ENCODE measurements around the gene KCNK6. TPM values are rescaled to one million over a fixed set of nuclear protein-coding genes. Genes with fewer than 3 reads are reported as not detected.
A peak's percentile ranks its signal among the peaks of the same experiment; 100 is the strongest.

KCNK6 gene
- 4.7 and 6.9 TPM in 2 replicates for total RNA-seq

GRCh38 chr19:38319421-38320258, at the start of gene KCNK6:
TSS of gene KCNK6 (plus strand) at chr19:38319845. CDS start at chr19:38319951, 106 bp downstream.
- peak in 1 of 2 donors; percentile 44 for DNase-seq (ENCODE audit: low read depth in 2 of 2)

- DNase-seq (ENCODE audit: low read depth in 2 of 2), result no peak
Measured at GRCh38 chr19:38270587-38271167, 49.0 kb upstream of the KCNK6 start.

GRCh38 chr19:38273499-38273898, 46.1 kb upstream of the KCNK6 start:
- DNase-seq (ENCODE audit: low read depth in 2 of 2), result no peak

GRCh38 chr19:38274739-38275138, 44.9 kb upstream of the KCNK6 start:
- peak in 1 of 2 donors; percentile 22 for DNase-seq (ENCODE audit: low read depth in 2 of 2)

- no peak for DNase-seq (ENCODE audit: low read depth in 2 of 2)
Measured at GRCh38 chr19:38276942-38277517, 42.6 kb upstream of the KCNK6 start.

DNA sequence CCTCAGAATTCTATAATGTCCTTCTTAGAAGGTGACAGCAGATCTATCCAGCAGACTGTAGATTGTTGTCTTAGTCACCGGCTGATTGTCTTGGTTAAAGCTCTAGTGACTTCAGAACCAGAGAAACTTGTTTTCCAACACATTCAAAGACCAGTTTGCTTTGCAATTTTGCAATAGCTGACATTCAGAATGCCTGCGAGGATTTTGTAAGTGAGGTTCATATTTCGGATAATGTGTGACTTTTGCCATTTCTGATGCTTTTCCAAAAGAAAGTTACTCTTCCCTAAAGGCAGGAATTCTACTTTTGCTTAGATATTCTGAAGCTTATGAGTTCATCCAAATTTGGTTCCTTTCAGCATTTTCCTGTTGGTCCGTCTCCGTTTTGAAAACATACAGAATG, 42.1 kb upstream of the KCNK6 start:
- peak in 1 of 2 donors; percentile 17 for DNase-seq (ENCODE audit: low read depth in 2 of 2)

DNA sequence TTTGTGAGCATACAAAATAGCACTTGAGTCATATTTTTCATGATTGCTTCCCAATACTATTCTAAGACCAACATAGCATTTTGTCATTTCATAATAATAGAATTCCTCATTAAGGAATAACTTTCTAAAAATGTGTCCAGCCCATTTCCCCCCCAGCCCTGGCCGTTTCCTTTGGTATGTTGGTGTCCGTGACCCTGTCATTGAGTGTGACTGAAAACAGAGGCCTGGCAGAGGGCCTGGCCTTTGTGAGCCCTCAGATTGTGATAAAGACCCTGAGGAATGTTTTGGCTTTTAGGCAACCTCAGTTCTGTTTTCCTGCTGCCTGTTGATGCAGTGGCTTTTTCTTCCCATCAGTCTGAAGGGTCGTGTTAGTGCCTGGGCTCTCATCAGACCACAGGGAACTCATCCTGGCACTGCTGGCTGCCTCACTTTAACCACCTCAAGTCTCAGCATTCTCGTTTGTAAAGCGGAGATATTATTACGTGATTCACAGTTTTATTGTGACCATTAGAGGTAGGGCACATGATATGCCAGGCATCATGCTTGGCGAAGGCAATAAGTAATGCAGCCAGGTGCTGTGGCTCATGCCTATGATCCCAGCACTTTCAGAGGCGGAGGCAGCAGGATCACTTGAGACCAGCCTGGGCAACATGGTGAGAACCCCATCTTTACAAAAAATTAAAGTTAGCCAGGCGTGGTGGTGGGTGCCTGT, 41.5 kb upstream of the KCNK6 start:
- peak in 1 of 2 donors; percentile 70 for DNase-seq (ENCODE audit: low read depth in 2 of 2)

GRCh38 chr19:38278751-38279150, 40.9 kb upstream of the KCNK6 start:
- DNase-seq (ENCODE audit: low read depth in 2 of 2), result no peak

- DNase-seq (ENCODE audit: low read depth in 2 of 2), result no peak
Measured at GRCh38 chr19:38280030-38280921, 39.4 kb upstream of the KCNK6 start.

- no peak for DNase-seq (ENCODE audit: low read depth in 2 of 2)
Measured at GRCh38 chr19:38281811-38282566, 37.7 kb upstream of the KCNK6 start.

DNA sequence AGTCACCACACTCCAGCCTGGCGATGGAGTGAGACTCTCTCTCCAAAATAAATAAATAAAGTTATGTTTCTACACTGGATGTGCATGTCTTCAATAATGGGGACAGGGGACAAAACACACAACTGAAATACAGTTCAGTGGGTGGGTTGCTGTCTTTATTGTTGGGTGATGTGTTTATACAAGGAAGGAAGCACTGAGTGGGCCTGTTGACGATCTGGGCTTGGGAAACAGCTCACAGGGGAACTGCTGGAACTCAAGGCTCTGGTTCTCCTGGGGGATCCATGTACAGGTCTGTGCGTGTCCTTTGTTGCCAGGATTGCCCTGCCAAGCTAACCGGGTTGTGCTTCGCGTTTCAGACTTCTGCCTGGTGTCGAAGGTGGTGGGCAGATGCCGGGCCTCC, 36.4 kb upstream of the KCNK6 start:
- DNase-seq (ENCODE audit: low read depth in 2 of 2), result no peak

DNA sequence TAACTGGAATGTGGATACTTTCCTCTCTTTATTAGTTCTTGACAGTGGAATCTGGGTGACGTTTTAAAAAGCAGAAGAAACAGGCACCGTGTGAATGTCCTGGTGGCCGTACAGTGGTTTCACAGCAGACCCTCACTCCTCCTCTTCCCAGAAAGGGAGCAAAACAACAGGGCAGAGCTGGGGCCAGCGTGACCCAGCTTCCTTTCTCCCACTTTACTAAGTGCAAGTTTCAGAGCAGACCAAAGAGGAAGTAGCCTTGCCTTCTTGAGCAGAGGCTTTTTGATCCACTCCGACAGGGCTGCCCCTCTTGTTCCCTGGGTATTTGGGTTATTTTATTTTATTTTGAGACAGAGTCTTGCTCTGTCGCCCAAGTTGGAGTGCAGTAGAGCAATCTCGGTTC, 35.2 kb upstream of the KCNK6 start:
- DNase-seq (ENCODE audit: low read depth in 2 of 2), result no peak

DNA sequence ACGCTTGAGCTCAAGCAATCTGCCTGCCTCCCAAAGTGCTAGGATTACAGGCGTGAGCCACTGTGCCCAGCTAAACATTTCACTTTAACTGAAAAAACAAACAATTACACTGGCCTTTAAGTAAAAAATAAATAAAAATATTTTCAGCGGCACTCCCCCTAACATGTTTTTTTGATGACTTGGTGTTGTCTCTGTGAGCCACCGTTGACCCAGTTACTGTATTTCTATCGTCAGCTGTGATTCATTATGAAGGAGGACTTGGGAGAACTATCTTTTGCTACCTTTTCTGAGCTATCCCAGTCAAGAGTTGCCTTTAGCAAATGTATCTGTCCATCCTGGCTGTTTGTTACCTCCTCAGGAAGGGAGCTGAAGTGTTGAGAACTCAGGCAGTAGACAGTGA, 34.1 kb upstream of the KCNK6 start:
- DNase-seq (ENCODE audit: low read depth in 2 of 2), result no peak

GRCh38 chr19:38287604-38288003, 32.0 kb upstream of the KCNK6 start:
- DNase-seq (ENCODE audit: low read depth in 2 of 2), result no peak

DNA sequence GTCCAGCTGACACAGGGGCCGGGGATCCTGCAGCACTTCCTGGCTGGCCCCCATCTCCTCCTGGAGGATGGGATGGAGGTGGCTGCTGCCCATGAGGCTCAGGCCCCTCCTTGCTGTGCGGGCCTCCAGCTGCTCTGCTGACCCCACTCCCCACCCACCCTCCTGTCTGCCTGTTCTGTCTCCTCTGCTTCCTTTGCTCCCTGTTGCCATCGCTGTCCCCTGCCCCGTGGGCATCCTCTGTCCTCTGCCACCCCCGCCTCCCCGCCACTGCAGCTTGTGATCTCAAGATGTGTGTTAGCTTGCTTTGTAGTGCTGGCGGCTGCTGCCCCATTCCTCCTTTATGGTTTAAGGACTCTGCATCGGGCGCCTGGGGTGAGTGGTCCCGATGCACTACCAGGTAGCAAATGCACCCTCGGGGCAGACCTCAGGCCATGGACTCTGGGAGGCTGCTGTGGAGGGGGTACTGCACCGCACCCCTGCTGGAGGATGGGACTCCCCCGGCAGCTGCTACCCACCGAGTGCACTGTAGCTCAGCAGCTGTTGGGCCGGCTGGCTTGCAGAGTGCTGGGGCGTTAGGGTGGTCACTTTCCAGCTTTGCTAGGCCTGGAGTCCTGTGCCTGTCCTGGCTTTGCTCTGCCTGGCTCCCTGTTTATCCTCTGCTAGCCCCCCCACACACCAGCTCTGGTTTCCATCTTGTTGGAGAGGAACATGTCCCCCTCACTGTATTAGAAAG, 31.4 kb upstream of the KCNK6 start:
- no peak for DNase-seq (ENCODE audit: low read depth in 2 of 2)

GRCh38 chr19:38289955-38290354, 29.7 kb upstream of the KCNK6 start:
- no peak for DNase-seq (ENCODE audit: low read depth in 2 of 2)

DNA sequence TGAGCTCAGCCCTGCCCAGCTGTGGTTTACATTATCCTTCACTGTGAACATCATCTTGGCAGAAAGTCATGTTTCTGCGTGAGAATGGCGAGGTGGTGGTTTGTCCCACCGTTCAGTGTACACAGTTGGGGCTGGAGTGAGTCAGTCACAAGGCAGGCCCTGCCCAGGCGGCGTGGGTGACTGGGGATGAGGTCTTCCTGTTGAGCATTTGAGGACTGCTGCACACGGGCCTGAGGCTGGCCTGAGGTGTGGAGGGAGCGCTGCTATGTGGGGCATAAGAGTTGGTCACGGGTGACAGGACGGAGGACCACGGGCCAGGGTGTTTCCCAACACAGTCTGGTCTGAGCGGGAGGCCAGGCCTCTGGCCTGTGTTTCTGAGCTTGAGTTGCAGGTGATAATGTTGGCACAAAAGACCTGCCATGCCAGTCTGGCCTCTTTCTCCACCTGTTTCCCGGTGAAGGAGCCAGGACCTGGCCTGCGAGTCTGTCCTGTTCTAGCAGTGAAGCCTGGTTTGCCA, 29.0 kb upstream of the KCNK6 start:
- peak in 1 of 2 donors; percentile 30 for DNase-seq (ENCODE audit: low read depth in 2 of 2)

DNA sequence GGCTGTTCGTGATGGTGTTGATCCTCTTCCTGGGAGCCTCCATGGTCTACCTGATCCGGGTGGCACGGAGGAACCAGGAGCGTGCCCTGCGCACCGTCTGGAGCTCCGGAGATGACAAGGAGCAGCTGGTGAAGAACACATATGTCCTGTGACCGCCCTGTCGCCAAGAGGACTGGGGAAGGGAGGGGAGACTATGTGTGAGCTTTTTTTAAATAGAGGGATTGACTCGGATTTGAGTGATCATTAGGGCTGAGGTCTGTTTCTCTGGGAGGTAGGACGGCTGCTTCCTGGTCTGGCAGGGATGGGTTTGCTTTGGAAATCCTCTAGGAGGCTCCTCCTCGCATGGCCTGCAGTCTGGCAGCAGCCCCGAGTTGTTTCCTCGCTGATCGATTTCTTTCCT, 27.8 kb upstream of the KCNK6 start:
- DNase-seq (ENCODE audit: low read depth in 2 of 2), result no peak

- DNase-seq (ENCODE audit: low read depth in 2 of 2), result no peak
Measured at GRCh38 chr19:38293281-38293680, 26.4 kb upstream of the KCNK6 start.
